ES-I3 (cell line): ENCODE measurements around the gene FOXP3.
"Not testable (repeated sequence)": the region's sequence is repeated elsewhere in the genome, so short reads cannot be mapped to it uniquely, and the experiment has no call there.

Source experiments
- H3K36me3 ChIP-seq: 2 replicates; pipeline ENCODE4 v1.6.1; 2013; ENCODE audit warnings: mild to moderate bottlenecking, low read length, control low read depth, moderate library complexity; ENCODE audit not compliant: insufficient read depth
- H3K4me1 ChIP-seq: 2 replicates; pipeline ENCODE4 v1.6.1; 2013; ENCODE audit warnings: mild to moderate bottlenecking, control low read depth, low read length; ENCODE audit not compliant: insufficient read depth
- H3K9ac ChIP-seq: 2 replicates; pipeline ENCODE4 v1.6.1; 2013; ENCODE audit warnings: low read depth, mild to moderate bottlenecking, low read length, moderate library complexity
- H3K9me3 ChIP-seq: 2 replicates; pipeline ENCODE4 v1.6.1; 2013; ENCODE audit warnings: mild to moderate bottlenecking, low read length, moderate library complexity; ENCODE audit not compliant: control insufficient read depth, insufficient read depth

The FOXP3 gene, protein sequence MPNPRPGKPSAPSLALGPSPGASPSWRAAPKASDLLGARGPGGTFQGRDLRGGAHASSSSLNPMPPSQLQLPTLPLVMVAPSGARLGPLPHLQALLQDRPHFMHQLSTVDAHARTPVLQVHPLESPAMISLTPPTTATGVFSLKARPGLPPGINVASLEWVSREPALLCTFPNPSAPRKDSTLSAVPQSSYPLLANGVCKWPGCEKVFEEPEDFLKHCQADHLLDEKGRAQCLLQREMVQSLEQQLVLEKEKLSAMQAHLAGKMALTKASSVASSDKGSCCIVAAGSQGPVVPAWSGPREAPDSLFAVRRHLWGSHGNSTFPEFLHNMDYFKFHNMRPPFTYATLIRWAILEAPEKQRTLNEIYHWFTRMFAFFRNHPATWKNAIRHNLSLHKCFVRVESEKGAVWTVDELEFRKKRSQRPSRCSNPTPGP

DNA sequence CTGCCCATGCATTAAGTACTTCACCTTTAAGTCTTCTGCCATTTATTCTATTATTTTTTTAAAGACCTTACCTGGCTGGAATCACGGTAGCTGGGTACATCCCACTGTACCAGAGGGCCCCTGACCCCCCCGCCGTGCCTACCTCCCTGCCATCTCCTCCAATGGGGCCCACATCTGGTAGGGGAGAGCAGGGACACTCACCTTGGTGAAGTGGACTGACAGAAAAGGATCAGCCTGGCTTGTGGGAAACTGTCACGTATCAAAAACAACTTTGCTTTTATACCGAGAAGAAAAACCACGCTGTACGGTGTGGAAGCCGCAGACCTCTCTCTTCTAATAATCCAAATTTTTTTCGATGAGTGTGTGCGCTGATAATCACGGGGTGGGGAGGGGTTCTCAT, at the start of gene FOXP3:
TSS of gene FOXP3 (minus strand) at position 251 of the 400 bp plus-strand sequence. CDS start 6,205 bp downstream, outside the sequence.
- no peak within 1 kb of the TSS for H3K9ac ChIP-seq
- H3K9me3 ChIP-seq = no peaks in the 10 kb centered on the region
- H3K4me1 ChIP-seq = no peaks in the 10 kb centered on the region
- H3K36me3 ChIP-seq = no peaks in the 10 kb centered on the region

DNA sequence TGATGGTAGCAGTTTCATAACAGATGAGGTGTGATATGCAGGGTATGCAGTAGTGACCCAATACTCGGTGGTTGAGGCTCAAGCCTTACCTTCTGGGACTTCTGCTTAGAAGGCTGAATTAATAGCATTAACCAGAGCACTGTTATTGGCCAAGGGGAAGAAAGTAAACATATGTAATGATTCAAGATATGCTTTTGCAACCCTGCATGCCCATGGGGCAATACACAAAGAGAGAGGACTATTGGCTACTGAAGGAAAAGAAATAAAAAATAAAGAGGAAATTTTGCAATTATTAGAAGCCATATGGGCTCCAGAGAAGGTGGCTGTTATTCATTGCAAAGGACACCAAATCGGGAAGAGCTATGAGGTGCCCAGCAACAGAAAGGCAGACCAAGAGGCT, 47.7 kb upstream of the FOXP3 start:
- Histone ChIP-seq H3K36me3 (no peaks in the 10 kb centered on the region), H3K9ac (no peak overlapping the region), H3K9me3 (no peaks in the 10 kb centered on the region), H3K4me1 (peaks cover 13% of the 10 kb centered on the region)

DNA sequence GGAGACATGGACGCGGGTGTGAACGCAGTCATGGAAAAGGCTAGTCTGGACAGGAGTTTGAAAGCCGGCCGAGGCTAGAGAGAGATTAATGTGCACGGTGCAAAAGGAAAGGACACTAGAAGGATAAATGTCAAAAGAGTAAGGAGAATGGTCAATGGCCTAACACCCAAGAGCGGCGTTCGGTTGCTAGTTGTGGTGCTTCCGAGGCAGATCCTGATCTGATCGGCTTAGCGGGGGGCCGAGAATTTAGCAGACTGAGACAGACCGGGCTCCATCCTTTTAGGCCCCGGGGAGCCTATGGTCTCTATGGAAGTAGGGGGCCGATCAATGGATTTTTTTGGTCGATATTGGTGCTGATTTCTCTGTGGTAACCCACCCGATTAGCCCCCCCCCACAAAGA, 45.9 kb upstream of the FOXP3 start:
- Histone ChIP-seq H3K36me3 (no peaks in the 10 kb centered on the region), H3K9me3 (no peaks in the 10 kb centered on the region), H3K9ac (peak overlapping the region; percentile 33; the same call in 1 of the 2 replicates), H3K4me1 (peaks cover 13% of the 10 kb centered on the region)

- Histone ChIP-seq H3K36me3 (no peaks in the 10 kb centered on the region), H3K9me3 (no peaks in the 10 kb centered on the region), H3K9ac (peak overlapping the region; percentile 33; the same call in 1 of the 2 replicates), H3K4me1 (peaks cover 13% of the 10 kb centered on the region)
These were observed 45.0 kb upstream of the FOXP3 start for GRCh38 chrX:49309401-49309981.

DNA sequence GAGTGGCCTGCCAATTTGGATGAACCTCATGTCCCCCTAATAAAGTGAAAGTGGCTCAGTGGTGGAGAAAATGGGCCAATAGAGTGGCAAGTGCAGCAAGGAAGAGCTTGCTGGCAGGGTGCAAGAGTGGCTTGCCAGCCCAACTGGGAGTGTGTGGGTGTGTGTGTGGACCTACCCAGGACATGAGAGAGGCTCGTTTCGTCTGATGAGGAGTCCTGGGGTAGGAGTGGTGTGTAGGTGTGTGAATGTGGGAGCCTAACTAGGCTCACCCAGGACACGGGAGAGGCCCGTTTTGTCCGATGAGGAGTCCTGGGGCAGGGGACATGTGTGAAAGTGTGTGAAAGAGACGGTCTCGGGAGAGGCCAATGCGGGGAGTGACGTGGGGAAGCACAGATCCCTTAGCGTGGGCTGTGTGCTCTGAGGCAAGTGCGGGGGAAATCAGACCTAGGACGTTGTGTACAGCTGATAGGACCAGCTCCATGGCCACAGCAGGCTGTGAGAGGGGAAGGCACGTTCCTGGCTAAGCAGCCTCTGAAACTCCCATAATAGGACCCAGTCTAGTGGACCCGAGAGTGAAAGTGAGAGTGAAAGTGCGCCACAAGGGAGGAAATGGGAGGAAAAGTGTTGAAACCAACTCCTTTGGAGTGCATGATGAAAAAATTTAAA, 44.2 kb upstream of the FOXP3 start:
- Histone ChIP-seq H3K9me3 (no peaks in the 10 kb centered on the region), H3K4me1 (peaks cover 13% of the 10 kb centered on the region), H3K9ac (peak overlapping the region; percentile 33; the same call in 1 of the 2 replicates), H3K36me3 (no peaks in the 10 kb centered on the region)

- not testable (repeated sequence) for H3K36me3 ChIP-seq, H3K9ac ChIP-seq, H3K9me3 ChIP-seq
- H3K4me1 ChIP-seq = peaks cover 13% of the 10 kb centered on the region
These were observed 43.3 kb upstream of the FOXP3 start for GRCh38 chrX:49307775-49308174.

DNA sequence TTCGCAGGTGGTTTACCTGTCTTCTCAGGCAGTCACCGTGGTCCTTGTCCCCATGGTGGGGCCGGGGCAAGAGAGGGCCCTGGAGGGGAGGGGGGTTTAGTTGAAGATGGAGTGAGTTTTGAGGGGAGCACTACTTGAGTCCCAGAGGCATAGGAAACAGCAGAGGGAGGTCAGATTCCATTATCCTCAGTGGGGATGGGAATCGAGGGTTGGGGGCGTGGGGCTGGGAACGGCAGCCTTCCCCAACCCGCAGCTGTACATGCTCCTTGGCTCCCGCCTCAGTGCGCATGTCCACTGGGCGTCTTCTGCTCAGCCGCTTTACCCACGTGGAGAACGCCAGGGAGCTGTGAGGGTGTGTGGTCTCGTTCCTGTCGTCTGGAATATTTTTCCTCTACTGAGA, 38.8 kb upstream of the FOXP3 start, which contains the start of gene GAGE10:
TSS of gene GAGE10 (plus strand) at position 301 of the 400 bp plus-strand sequence. CDS start 1,214 bp downstream, outside the sequence.
- Histone ChIP-seq H3K4me1 (no peaks in the 10 kb centered on the region), H3K9ac (no peak within 1 kb of the TSS), H3K9me3 (no peaks in the 10 kb centered on the region), H3K36me3 (no peaks in the 10 kb centered on the region)

GRCh38 chrX:49300703-49301102, 36.2 kb upstream of the FOXP3 start:
- H3K9ac ChIP-seq = no peak overlapping the region

DNA sequence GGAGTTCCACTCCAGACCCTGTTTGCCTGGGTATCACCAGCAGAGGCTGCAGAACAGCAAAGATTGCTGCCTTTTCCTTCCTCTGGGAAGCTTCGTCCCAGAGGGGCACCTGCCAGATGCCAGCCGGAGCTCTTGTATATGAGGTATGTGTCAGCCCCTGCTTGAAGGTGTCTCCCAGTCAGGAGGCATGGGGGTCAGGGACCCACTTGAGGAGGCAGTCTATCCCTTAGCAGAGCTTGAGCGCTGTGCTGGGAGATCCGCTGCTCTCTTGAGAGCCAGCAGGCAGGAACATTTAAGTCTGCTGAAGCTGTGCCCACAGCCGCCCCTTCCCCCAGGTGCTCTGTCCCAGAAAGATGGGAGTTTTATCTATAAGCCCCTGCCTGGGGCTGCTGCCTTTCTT, 34.8 kb upstream of the FOXP3 start:
- H3K9ac ChIP-seq, H3K9me3 ChIP-seq, H3K4me1 ChIP-seq: not testable (repeated sequence)

More at GRCh38 chrX:49300703-49301102, 36.2 kb upstream of the FOXP3 start:
- Histone ChIP-seq H3K9me3 (no peaks in the 10 kb centered on the region), H3K4me1 (no peaks in the 10 kb centered on the region), H3K36me3 (no peaks in the 10 kb centered on the region)

GRCh38 chrX:49292400-49293362, 28.2 kb upstream of the FOXP3 start:
- no peaks in the 10 kb centered on the region for H3K9me3 ChIP-seq
- H3K36me3 ChIP-seq = no peaks in the 10 kb centered on the region
- H3K9ac ChIP-seq = no peak overlapping the region
- no peaks in the 10 kb centered on the region for H3K4me1 ChIP-seq

More for the DNA sequence above, 34.8 kb upstream of the FOXP3 start:
- H3K36me3 ChIP-seq = not testable (repeated sequence)

DNA sequence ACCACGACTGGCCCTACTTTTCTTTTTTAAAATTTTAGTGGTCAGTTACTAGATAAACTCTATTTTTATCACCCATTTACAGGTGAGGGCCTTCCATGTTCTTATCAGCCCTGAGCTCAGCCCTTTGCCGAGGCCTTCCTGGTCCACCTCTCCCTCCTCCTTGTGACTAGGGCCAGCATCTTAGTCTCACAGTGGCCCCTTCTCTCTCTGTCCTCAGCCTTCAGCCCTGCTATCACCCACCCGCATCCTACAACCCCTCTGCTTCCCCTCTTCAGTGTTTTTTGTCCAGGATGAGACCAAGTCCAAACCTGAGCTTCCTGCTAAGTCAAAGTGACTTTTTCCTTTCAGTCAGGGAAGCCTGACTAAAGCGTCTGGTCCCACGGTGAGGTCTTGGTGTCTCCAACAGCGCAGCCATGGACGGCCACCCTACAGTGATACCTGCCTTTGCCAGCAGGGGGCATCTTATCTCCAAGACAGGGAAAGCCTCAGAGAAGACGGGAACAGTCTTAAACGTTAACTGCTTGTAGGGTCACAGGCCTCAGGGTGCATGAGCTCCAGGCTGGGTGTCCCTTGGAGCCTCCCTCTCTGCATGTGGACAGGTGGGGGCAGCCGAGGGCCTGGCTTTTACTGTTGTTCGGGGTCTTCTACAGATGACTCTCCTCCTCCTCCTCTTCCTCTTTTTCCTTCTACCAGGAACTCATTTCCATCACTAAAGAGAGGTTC, 27.3 kb upstream of the FOXP3 start:
- H3K36me3 ChIP-seq = no peaks in the 10 kb centered on the region
- H3K9me3 ChIP-seq = no peaks in the 10 kb centered on the region
- no peak overlapping the region for H3K9ac ChIP-seq
- no peaks in the 10 kb centered on the region for H3K4me1 ChIP-seq

DNA sequence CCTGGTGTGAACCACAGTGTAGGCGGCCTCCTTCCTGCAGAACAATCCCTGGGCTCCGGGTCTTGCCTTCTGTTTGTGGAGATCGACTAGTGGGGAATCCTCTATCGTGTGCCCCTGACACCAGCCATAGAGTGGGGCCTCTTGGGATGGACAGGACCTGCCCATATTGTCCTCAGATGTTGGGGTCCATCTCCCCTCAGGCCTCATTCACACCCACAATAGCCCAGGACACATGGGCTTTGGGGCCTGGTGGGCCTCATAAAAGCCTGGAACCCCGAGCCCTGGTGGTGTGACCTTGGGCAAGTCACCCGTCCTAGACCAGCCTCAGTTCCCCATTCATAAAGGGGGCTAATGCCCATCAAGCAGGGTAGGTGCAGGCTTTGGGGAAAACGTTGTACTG, 25.7 kb upstream of the FOXP3 start:
- H3K36me3 ChIP-seq = no peaks in the 10 kb centered on the region
- H3K9ac ChIP-seq = no peak overlapping the region
- H3K9me3 ChIP-seq = no peaks in the 10 kb centered on the region
- H3K4me1 ChIP-seq = no peaks in the 10 kb centered on the region

GRCh38 chrX:49287665-49288064, 23.2 kb upstream of the FOXP3 start:
- H3K4me1 ChIP-seq = no peaks in the 10 kb centered on the region; the same call in 1 of the 2 replicates
- H3K9me3 ChIP-seq = no peaks in the 10 kb centered on the region
- no peak overlapping the region for H3K9ac ChIP-seq
- H3K36me3 ChIP-seq = no peaks in the 10 kb centered on the region
